GM12878 (cell line): ENCODE measurements around the gene SLC13A3. TPM values are rescaled to one million over a fixed set of nuclear protein-coding genes. Genes with fewer than 3 reads are reported as not detected.
A peak's percentile ranks its signal among the peaks of the same experiment; 100 is the strongest.

ENCODE experiments used
- BCL11A ChIP-seq: IDR thresholded peaks from 2 replicates; pipeline ENCODE4 v1.6.1; 2011; ENCODE audit warnings: low read depth, low read length
- CHD2 ChIP-seq: IDR thresholded peaks from 2 replicates; pipeline ENCODE4 v1.6.1; 2011; ENCODE audit warnings: low read depth, low read length, improper control_type of control experiment, borderline replicate concordance
- EED ChIP-seq: sonication (generic); IDR thresholded peaks from 2 replicates; pipeline ENCODE4 v1.6.1; 2016; ENCODE audit warnings: antibody characterized with exemption, low read depth
- EZH2 ChIP-seq: IDR thresholded peaks from 2 replicates; pipeline ENCODE4 v1.6.1; 2012; ENCODE audit warnings: low read depth, mild to moderate bottlenecking, control low read depth, inconsistent platforms, low read length, borderline replicate concordance; ENCODE audit not compliant: control insufficient read depth
- KDM1A ChIP-seq: fragments of 200-600 bp; sonication (generic); IDR thresholded peaks from 2 replicates; pipeline ENCODE4 v1.6.1; 2016; ENCODE audit warnings: borderline replicate concordance
- RBBP5 ChIP-seq: fragments of 200-600 bp; sonication (generic); conservative IDR thresholded peaks from 2 replicates; pipeline ENCODE4 v1.6.1; 2016
- SIN3A ChIP-seq: IDR thresholded peaks from 2 replicates; pipeline ENCODE4 v1.6.1; 2012; ENCODE audit warnings: low read depth, low read length, improper control_type of control experiment
- TAF1 ChIP-seq: IDR thresholded peaks from 2 replicates; pipeline ENCODE4 v1.6.1; 2011; ENCODE audit warnings: mild to moderate bottlenecking, low read depth, low read length, borderline replicate concordance
- YBX1 ChIP-seq: fragments of 450-650 bp; IDR thresholded peaks from 2 replicates; pipeline ENCODE4 v1.6.1; 2016; ENCODE audit warnings: antibody characterized with exemption
- ZNF24 ChIP-seq: fragments of 450-650 bp; IDR thresholded peaks from 2 replicates; pipeline ENCODE4 v1.6.1; 2017; ENCODE audit warnings: antibody characterized with exemption, mild to moderate bottlenecking
- ZZZ3 ChIP-seq: IDR thresholded peaks from 2 replicates; pipeline ENCODE4 v1.6.1; 2011; ENCODE audit warnings: low read depth; ENCODE audit not compliant: control insufficient read depth, insufficient read length
- polyA plus RNA-seq, 11 experiments: library from polyadenylated mRNA; depleted of rRNA in 4 of 11; unstranded in 6 of 11; stranded (reverse) in 5 of 11; fragments of >200 nt; fragmentation: Nextera tagmentation in 4 of 11; fragmentation: Illumina TruSeq in 1 of 11; extraction: Ambion mirVana in 4 of 11; extraction: Trizol in 1 of 11; gene quantifications; 1 replicate in 1 of 11; 2 replicates in 10 of 11; pipeline versions ENCODE4 v1.2.1 to v1.2.3, GENCODE V29; 2011 to 2016; ENCODE audit warnings: inconsistent platforms in 2 of 11, missing spikeins in 2 of 11, low read depth in 1 of 11
- total RNA-seq, 4 experiments: library from RNA; depleted of rRNA in 3 of 4; stranded (reverse); fragments of >200 nt in 3 of 4; fragmentation: Illumina TruSeq in 1 of 4; extraction: Trizol in 1 of 4; gene quantifications; 2 replicates each; pipeline versions ENCODE4 v1.2.1 to v1.2.3, GENCODE V29; 2013 to 2021
- TF ChIP-seq, protein P1 (sequence below): IDR thresholded peaks from 2 replicates; pipeline ENCODE4 v1.6.1; 2011; ENCODE audit warnings: mild to moderate bottlenecking, low read depth, low read length, moderate library complexity; ENCODE audit not compliant: insufficient replicate concordance
- TF ChIP-seq, protein P2 (sequence below): fragments of 450-650 bp; IDR thresholded peaks from 2 replicates; pipeline ENCODE4 v1.6.1; 2017; ENCODE audit warnings: low read depth, mild to moderate bottlenecking, moderate library complexity
- TF ChIP-seq, protein P3 (sequence below): fragments of 450-650 bp; IDR thresholded peaks from 2 replicates; pipeline ENCODE4 v1.6.1; 2014; ENCODE audit warnings: mild to moderate bottlenecking
- TF ChIP-seq, protein P4 (sequence below): IDR thresholded peaks from 2 replicates; pipeline ENCODE4 v1.6.1; 2012; ENCODE audit warnings: improper control_type of control experiment, low read depth, low read length; ENCODE audit not compliant: insufficient replicate concordance
- TF ChIP-seq, protein P5 (sequence below): IDR thresholded peaks from 2 replicates; pipeline ENCODE4 v1.6.1; 2012; ENCODE audit warnings: low read depth, low read length, improper control_type of control experiment

Gene SLC13A3
- total and polyA plus RNA-seq, 10 of the 15 experiments (the other 5 are each of a cell fraction or from before 2014, with no cell fraction given): 0.03 to 0.76 (median 0.07) TPM; not detected in 4

DNA sequence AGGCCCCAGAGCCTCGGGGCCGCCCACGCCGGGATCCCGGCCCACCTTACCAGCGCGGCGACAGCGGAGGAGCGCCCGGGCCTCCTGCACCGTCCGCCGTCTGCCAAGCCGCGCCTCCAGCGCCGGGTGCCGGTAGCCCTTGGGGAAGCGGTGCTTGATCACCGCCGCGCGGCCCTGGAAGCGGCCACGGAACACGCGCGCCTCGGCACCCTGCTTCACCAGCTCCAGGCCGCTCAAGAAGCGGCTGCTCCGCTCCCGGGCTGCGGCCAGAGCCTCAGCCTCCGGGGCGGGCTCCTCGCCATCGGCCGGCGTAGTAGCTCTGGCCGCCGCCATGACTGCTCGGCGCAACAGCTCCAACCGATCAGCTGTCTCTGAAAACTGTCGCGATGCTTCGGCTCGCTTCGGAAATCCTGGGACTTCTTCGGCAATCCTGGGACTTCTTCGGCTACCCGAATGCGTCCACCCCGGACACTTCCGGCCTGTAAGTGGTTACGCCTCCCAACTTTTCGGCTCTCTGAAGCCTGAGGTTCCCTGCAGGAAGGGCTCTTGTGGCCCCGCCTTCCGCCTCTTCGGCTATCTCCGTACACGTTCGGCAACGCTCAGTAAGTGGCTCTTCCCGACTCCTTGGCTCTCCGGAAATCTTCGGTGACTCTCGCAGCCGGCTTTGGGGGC lies 38.0 kb upstream of the SLC13A3 start, which contains the start of gene TP53RK (continued):
- TF ChIP-seq, protein P1, sequence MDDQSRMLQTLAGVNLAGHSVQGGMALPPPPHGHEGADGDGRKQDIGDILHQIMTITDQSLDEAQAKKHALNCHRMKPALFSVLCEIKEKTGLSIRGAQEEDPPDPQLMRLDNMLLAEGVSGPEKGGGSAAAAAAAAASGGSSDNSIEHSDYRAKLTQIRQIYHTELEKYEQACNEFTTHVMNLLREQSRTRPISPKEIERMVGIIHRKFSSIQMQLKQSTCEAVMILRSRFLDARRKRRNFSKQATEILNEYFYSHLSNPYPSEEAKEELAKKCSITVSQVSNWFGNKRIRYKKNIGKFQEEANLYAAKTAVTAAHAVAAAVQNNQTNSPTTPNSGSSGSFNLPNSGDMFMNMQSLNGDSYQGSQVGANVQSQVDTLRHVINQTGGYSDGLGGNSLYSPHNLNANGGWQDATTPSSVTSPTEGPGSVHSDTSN: no peak
- 0 out of 2 replicates have a peak, but pooled peaks have one; percentile 68 for TF ChIP-seq SIN3A
- TF ChIP-seq, protein P2, sequence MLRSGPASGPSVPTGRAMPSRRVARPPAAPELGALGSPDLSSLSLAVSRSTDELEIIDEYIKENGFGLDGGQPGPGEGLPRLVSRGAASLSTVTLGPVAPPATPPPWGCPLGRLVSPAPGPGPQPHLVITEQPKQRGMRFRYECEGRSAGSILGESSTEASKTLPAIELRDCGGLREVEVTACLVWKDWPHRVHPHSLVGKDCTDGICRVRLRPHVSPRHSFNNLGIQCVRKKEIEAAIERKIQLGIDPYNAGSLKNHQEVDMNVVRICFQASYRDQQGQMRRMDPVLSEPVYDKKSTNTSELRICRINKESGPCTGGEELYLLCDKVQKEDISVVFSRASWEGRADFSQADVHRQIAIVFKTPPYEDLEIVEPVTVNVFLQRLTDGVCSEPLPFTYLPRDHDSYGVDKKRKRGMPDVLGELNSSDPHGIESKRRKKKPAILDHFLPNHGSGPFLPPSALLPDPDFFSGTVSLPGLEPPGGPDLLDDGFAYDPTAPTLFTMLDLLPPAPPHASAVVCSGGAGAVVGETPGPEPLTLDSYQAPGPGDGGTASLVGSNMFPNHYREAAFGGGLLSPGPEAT: peak; percentile 55; the same call in 1 of the 2 replicates
- TF ChIP-seq, protein P3, sequence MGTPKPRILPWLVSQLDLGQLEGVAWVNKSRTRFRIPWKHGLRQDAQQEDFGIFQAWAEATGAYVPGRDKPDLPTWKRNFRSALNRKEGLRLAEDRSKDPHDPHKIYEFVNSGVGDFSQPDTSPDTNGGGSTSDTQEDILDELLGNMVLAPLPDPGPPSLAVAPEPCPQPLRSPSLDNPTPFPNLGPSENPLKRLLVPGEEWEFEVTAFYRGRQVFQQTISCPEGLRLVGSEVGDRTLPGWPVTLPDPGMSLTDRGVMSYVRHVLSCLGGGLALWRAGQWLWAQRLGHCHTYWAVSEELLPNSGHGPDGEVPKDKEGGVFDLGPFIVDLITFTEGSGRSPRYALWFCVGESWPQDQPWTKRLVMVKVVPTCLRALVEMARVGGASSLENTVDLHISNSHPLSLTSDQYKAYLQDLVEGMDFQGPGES: no peak
- no peak for TF ChIP-seq ZNF24
- TF ChIP-seq, protein P4, sequence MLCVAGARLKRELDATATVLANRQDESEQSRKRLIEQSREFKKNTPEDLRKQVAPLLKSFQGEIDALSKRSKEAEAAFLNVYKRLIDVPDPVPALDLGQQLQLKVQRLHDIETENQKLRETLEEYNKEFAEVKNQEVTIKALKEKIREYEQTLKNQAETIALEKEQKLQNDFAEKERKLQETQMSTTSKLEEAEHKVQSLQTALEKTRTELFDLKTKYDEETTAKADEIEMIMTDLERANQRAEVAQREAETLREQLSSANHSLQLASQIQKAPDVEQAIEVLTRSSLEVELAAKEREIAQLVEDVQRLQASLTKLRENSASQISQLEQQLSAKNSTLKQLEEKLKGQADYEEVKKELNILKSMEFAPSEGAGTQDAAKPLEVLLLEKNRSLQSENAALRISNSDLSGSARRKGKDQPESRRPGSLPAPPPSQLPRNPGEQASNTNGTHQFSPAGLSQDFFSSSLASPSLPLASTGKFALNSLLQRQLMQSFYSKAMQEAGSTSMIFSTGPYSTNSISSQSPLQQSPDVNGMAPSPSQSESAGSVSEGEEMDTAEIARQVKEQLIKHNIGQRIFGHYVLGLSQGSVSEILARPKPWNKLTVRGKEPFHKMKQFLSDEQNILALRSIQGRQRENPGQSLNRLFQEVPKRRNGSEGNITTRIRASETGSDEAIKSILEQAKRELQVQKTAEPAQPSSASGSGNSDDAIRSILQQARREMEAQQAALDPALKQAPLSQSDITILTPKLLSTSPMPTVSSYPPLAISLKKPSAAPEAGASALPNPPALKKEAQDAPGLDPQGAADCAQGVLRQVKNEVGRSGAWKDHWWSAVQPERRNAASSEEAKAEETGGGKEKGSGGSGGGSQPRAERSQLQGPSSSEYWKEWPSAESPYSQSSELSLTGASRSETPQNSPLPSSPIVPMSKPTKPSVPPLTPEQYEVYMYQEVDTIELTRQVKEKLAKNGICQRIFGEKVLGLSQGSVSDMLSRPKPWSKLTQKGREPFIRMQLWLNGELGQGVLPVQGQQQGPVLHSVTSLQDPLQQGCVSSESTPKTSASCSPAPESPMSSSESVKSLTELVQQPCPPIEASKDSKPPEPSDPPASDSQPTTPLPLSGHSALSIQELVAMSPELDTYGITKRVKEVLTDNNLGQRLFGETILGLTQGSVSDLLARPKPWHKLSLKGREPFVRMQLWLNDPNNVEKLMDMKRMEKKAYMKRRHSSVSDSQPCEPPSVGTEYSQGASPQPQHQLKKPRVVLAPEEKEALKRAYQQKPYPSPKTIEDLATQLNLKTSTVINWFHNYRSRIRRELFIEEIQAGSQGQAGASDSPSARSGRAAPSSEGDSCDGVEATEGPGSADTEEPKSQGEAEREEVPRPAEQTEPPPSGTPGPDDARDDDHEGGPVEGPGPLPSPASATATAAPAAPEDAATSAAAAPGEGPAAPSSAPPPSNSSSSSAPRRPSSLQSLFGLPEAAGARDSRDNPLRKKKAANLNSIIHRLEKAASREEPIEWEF: no peak
- no peak for TF ChIP-seq RBBP5
- TF ChIP-seq EED: peak; percentile 71
- peak; percentile 53; the same call in 1 of the 2 replicates for TF ChIP-seq CHD2
- no peak for TF ChIP-seq ZZZ3
- TF ChIP-seq BCL11A: no peak
- no peak for TF ChIP-seq EZH2
- TF ChIP-seq, protein P5, sequence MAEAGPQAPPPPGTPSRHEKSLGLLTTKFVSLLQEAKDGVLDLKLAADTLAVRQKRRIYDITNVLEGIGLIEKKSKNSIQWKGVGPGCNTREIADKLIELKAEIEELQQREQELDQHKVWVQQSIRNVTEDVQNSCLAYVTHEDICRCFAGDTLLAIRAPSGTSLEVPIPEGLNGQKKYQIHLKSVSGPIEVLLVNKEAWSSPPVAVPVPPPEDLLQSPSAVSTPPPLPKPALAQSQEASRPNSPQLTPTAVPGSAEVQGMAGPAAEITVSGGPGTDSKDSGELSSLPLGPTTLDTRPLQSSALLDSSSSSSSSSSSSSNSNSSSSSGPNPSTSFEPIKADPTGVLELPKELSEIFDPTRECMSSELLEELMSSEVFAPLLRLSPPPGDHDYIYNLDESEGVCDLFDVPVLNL: no peak
- peak; percentile 84; the same call in 1 of the 2 replicates for TF ChIP-seq TAF1
- no peak for TF ChIP-seq KDM1A
- TF ChIP-seq YBX1: no peak
